GM12801 (cell line): ENCODE data around the gene CASTOR1.

ENCODE experiments used
- TF ChIP-seq, protein P1 (sequence below): IDR thresholded peaks from one replicate; pipeline ENCODE4 v1.5.1; 2011; ENCODE audit warnings: control low read depth; ENCODE audit not compliant: insufficient read length; ENCODE audit errors: extremely low read depth

CASTOR1 gene

DNA sequence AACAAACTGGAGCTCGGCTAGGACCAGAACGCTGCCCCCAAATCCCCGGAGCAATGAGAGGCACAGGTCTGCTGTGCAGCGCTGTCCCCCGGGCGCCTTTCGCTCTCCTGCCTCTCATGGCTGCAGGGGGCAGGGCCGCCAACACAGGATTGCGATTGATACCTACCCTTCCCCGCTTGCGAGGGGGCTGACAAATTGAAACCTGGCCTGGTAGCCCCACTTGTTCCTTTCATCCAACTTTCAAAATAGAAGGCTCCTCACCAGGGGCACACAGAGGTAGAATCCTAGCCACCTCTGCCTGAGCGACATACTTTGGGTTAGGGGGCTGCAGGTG is 642 bp upstream of the CASTOR1 start:
- TF ChIP-seq, protein P1, sequence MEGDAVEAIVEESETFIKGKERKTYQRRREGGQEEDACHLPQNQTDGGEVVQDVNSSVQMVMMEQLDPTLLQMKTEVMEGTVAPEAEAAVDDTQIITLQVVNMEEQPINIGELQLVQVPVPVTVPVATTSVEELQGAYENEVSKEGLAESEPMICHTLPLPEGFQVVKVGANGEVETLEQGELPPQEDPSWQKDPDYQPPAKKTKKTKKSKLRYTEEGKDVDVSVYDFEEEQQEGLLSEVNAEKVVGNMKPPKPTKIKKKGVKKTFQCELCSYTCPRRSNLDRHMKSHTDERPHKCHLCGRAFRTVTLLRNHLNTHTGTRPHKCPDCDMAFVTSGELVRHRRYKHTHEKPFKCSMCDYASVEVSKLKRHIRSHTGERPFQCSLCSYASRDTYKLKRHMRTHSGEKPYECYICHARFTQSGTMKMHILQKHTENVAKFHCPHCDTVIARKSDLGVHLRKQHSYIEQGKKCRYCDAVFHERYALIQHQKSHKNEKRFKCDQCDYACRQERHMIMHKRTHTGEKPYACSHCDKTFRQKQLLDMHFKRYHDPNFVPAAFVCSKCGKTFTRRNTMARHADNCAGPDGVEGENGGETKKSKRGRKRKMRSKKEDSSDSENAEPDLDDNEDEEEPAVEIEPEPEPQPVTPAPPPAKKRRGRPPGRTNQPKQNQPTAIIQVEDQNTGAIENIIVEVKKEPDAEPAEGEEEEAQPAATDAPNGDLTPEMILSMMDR, result no peak

DNA sequence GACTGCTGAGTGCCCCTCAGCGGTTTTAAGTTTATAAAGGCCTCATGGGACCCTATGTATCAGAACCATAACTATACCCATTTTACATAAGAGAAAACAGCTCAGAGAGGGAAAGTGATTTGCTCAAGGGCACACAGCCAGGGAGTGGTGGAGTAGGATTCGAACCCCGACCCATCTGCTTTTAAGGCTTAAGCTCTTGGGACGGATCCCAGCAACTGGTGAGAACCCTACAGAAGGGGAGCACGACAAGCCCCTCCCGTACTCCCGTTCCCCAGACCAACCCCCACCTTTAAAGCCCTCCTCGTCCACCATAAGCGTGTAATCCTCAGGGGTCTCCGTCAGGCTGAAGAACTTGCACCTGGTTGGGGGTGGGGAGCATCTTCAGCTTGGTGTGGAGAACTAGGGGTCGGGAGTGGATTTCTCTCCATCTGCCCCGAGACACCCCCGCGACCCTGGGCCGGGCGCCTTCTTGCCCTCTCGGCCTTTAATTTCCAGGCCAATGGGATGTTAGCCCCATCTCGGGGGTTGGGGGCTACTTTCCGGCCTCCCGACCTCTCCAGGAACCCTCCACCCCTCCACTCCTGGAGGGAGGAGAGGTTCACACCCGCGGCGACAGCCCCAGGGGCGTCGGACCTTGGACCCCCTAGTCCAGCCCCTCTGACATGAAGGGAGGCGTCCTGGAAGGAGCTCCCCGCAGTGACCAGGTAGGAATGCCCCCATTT is 725 bp downstream of the CASTOR1 start:
- TF ChIP-seq, protein P1, result no peak

DNA sequence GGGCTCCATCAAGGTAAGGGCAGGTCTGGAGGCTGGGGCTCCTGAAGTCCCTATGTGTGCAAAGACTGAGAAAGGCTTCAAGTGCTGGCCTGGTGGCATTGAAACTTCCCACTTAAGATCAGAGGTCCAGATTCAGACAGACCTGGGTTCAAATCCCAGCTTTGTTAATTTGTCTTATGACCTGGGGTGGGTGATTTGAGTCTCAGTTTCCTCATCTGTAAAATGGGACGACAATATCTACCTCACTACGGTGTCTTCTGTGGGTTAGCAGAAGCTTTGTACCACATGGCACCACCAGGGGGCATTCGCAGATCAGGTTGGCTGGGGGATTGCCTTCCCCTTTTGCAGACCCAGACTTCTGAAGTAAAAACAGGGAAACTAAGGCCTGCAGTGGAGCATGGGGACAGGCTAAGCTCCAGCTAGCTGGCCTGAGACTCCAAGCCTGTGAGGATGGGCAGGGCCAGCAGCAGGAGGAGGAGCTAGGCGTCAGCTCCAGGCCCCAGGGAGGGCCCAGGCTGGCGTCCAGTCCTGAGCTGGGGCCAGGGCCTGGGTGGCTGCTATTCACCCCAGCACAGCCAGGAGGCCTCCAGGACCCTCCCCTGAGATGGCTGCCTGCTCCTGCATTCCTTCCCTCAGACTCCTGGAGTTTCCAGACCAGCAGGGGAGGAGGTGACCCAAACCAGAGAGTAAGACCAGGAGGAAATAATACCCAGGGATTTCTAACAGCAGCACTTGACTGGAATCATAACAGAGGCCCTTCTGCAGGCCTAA is 1.5 kb downstream of the CASTOR1 start:
- TF ChIP-seq, protein P1, result no peak

DNA sequence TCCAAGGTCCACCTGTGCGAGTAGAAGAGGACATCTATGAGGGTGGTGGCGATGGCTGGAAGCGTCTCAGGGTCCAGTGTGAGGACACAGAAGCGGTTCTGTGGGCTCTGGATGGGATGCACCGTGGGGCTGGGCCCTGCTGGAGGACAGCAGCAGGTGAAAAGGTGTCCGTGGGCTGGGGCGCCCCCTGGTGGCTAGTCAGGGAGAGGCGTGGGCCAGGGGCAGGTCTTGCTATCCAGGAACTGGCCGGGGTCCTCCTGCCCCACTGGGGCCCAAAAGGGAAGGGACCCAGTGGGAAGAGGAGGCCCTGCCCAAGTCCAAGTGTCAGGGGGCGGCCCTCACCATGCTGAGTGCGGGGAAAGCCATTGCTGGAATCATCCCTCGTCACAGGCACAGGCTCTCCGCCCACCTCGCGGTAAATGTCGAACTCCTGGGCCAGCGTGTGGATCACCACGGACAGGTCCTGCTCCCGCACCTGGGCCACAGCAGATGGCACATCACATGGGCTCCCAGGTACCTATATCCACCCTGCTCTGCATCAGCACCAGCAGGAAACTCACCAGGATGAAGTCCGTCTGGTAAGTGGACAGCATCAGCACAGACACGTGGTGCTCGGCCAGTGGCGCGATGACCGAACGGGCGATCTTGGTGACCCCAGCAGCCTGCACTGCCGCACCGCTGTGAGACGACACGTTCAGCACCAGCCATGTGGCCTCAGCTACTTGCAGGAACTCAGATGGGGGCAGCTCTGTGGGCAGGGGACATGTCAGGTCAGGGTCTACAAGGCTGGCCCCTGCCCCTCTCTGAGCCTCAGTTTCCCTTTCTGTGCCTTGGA is 2.3 kb downstream of the CASTOR1 start:
- TF ChIP-seq, protein P1, result no peak

DNA sequence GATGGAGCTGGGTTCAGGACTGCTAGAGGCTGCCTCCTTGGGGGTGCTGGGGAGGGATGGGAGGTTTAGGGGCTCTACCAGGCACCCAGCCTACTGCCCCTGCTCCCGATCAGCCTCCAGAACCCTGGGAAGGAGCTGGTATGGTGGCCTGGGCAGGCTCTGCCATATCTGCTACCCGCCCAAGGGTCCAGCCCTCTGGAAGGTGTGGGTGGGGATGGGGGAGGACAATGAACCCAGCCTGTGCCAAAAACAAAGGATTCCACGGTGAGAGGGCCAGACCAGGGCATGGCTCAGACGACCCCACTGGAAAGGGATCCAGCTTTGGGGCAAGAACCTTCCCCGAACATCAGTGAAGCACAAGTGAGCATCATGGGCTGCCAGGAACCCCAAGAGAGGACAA is 3.0 kb downstream of the CASTOR1 start:
- TF ChIP-seq, protein P1, result no peak

DNA sequence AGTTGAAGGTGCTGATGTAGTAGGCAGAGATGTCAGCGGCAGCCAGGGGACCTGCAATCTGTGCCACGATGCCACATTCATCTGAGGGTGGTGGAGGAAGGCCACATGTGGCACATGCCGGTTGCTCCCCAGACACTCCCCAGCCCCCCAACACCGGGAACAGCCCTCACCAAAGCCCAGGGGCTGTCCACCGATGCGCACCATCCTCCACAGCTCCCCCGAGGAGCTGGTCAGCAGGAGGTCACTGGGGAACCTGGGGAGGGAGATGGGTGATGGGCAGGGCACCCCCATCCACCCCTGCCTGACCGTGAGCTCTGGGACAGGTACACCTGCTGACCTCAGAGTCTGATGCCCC is 3.5 kb downstream of the CASTOR1 start:
- TF ChIP-seq, protein P1, result no peak

DNA sequence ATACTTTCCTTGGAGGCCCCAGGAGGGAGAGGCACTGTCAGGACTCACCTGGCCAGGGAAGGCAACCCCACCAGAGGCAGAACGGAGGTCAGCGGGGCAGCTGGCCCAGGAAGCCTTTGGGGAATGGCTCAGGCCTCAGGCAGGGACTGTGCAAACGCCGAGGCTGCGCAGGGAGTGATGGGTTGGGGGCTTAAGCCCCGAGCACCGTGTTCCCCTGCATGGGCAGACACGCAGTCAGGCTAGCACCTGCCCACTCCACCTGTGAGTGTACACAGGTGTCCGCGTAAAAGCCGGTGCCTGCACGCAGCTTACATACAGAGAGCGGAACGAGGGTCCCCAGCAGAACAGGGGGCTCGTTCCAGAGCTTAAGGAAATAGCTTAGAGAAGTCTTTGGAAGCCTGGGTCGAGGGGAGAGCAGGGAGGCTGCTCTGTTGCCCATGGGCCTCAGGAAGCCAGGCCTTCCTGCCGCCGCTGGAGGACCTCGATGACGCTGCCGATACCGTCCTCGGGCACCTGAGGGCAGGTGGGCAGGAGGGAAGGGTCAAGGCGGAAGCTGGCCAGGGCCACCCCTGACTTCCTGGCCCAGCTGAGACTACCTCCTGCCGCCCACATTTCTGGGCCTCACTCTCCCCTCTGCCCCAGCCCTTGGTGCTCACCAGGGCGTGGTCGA is 4.0 kb downstream of the CASTOR1 start:
- TF ChIP-seq, protein P1, result no peak
